Nephron (organoid): ENCODE measurements around the gene TIMM29.

Experiments used
- H3K27ac Mint-ChIP-seq, 3 experiments: 2 replicates each; pipeline ENCODE4 v1.8.0; 2020; ENCODE audit warnings: mixed read lengths in 3 of 3, mild to moderate bottlenecking in 2 of 3, moderate library complexity in 1 of 3
- H3K27me3 Mint-ChIP-seq: 2 replicates; pipeline ENCODE4 v1.8.0; 2021; ENCODE audit warnings: low read depth, mild to moderate bottlenecking, moderate library complexity, mixed read lengths
- H3K36me3 Mint-ChIP-seq: 2 replicates; pipeline ENCODE4 v1.8.0; 2020; ENCODE audit warnings: low read depth, mixed read lengths
- H3K4me1 Mint-ChIP-seq: 2 replicates; pipeline ENCODE4 v1.8.0; 2020; ENCODE audit warnings: mixed read lengths
- H3K4me3 Mint-ChIP-seq, 3 experiments: 2 replicates each; pipeline ENCODE4 v1.8.0; 2020; ENCODE audit warnings: mild to moderate bottlenecking in 3 of 3, mixed read lengths in 3 of 3, moderate library complexity in 2 of 3
- H3K9me3 Mint-ChIP-seq: 2 replicates; pipeline ENCODE4 v1.8.0; 2020; ENCODE audit warnings: mixed read lengths
- TF ChIP-seq, protein P1 (sequence below), 3 experiments: fragments of 200-600 bp; sonication (generic); IDR thresholded peaks; one replicate each; pipeline ENCODE4 v1.5.0; 2021; ENCODE audit warnings: antibody characterized with exemption in 3 of 3; ENCODE audit not compliant: unreplicated experiment in 3 of 3

The TIMM29 gene

DNA sequence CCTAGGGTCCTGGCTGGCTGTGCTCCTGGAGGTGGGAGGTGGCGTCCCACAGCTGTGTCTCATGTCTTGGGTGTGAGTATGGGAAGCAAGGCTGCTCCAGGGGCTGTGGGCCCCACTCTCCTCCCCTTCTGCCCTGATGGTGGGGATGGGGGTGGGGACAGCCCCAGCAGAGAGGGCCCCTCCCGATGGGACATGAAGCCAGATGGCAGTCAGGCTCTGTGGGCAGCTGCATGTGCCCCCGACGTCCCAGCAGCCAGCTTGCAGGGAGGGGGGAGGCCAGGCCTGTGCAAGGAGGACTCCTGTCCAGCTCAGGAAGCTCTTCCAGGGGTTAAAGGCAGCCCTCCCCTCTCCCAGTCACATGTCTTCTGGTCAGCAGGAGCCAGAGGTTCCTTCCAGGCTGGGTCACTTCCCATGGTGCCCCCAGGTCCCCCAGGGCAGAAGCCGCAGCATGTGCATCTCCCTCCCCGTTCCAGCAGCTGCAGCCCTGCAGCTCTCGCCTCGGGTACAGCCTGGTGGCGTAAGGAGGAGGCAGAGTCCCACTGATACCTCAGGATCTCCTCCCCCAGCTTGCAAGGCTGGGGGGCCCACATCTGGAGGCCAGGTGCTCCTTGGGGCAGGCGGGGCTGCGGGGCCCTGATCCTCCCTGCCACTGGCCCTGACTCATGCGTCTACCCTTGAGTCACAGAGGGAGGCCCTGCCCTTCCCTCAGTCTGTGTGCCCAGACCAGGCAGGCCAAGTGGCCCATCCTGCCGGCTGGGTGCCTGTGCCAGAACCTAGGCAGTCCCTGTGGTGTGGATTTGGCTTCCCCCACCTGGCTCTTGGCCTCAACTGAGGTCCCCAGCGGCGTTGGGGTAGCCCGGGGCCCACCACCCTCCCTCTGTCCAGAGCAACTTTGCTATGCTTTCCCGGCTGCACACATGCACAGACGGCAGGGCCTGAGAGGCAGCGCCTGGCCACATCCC lies 13.2 kb upstream of the TIMM29 start:
- Mint-ChIP-seq H3K4me3 (no peak overlapping the region), H3K27ac (no peak overlapping the region), H3K36me3 (peaks cover 19% of the 10 kb centered on the region), H3K9me3 (no peaks in the 10 kb centered on the region), H3K4me1 (no peaks in the 10 kb centered on the region), H3K27me3 (no peaks in the 10 kb centered on the region)
- TF ChIP-seq, protein P1, sequence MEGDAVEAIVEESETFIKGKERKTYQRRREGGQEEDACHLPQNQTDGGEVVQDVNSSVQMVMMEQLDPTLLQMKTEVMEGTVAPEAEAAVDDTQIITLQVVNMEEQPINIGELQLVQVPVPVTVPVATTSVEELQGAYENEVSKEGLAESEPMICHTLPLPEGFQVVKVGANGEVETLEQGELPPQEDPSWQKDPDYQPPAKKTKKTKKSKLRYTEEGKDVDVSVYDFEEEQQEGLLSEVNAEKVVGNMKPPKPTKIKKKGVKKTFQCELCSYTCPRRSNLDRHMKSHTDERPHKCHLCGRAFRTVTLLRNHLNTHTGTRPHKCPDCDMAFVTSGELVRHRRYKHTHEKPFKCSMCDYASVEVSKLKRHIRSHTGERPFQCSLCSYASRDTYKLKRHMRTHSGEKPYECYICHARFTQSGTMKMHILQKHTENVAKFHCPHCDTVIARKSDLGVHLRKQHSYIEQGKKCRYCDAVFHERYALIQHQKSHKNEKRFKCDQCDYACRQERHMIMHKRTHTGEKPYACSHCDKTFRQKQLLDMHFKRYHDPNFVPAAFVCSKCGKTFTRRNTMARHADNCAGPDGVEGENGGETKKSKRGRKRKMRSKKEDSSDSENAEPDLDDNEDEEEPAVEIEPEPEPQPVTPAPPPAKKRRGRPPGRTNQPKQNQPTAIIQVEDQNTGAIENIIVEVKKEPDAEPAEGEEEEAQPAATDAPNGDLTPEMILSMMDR (IDR thresholded peaks at IDR 0.05; ENCODE audit: unreplicated experiment in 3 of 3) = no peak

DNA sequence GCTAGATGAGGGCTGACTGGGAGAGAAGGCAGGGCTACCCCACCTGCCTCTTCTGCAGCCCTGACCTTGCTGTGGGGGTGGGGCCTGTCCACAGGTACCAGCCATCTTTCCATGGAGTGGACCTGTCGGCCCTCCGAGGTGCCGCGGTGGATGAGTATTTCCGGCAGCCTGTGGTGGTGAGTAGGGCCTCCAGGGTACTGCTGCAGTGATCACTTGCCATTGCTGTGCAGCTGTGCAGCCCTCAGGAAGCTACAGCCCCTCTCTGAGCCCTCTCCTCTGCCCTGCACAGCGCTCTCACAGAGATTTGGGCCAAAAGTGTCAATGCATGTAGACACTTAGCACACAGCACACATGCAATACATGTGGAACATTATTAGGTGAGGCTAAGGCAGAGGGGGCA lies 12.0 kb upstream of the TIMM29 start:
- Mint-ChIP-seq H3K4me1 (no peaks in the 10 kb centered on the region), H3K27me3 (no peaks in the 10 kb centered on the region), H3K9me3 (no peaks in the 10 kb centered on the region), H3K36me3 (peaks cover 19% of the 10 kb centered on the region), H3K27ac (no peak overlapping the region), H3K4me3 (no peak overlapping the region)
- TF ChIP-seq, protein P1 (IDR thresholded peaks at IDR 0.05; ENCODE audit: unreplicated experiment in 3 of 3) = no peak

DNA sequence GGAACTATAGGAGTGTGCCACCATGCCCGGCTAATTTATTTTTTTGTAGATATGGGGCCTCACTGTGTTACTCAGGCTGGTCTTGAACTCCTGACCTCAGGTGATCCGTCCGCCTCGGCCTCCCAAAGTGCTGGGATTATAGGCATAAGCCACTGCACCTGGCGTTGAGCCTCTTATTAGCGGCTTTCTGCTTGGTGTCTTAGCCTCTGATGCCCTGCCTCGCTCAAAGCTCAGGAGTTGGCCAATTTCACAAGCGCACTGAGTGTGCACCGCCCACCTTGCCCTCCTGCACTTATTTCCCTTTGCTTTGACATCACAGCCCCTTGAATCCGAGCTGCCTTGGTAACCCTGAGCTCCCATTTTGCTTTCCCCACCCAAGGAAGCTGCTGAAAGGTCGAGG lies 10.3 kb upstream of the TIMM29 start:
- H3K9me3 Mint-ChIP-seq = no peaks in the 10 kb centered on the region
- H3K27me3 Mint-ChIP-seq = no peaks in the 10 kb centered on the region
- TF ChIP-seq, protein P1 (IDR thresholded peaks at IDR 0.05; ENCODE audit: unreplicated experiment in 3 of 3) = no peak
- no peak overlapping the region for H3K4me3 Mint-ChIP-seq
- H3K36me3 Mint-ChIP-seq = peaks cover 22% of the 10 kb centered on the region
- no peaks in the 10 kb centered on the region for H3K4me1 Mint-ChIP-seq
- no peak overlapping the region for H3K27ac Mint-ChIP-seq

DNA sequence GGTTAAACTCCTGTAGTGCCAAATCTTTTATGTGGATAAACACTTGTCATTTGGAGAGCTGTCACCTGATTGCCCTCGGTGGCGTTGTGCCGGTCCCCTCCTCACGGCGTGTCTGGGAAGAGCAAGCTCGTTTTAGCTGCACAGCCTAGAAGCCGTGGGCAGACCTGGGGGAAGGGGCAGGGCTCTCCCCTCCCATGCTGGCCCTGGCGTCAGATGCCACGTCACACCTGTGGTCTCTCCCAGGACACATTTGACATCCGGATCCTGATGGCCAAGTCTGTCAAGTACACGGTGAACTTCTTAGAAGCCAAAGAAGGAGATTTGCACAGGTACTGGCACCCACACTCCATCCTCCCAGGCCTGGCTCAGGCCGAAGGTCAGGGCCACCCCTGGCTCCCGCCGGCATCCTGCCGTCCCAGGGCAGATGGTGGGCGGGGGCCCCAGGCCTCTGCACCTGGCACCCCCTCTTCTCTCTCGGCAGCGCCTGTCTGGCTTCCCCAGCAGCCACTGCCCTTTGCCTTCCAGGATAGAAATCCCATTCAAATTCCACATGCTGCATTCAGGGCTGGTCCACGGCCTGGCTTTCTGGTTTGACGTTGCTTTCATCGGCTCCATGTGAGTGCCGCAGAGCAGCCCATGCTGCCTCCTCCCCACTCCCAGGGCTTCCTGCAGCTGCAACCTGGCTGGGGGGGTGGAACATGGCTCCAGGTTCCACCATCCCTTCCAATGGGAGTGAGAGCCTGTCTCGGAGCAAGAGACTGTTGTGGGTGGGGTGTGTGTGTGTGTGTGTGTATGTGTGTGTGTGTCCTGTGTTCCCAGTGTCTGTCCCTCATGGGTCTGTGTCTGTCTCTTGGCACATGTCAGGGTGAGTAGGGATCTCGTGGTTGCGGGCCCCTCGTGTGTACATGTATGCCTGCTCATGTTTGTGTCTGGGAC lies 9.0 kb upstream of the TIMM29 start:
- H3K27ac Mint-ChIP-seq = no peak overlapping the region

DNA sequence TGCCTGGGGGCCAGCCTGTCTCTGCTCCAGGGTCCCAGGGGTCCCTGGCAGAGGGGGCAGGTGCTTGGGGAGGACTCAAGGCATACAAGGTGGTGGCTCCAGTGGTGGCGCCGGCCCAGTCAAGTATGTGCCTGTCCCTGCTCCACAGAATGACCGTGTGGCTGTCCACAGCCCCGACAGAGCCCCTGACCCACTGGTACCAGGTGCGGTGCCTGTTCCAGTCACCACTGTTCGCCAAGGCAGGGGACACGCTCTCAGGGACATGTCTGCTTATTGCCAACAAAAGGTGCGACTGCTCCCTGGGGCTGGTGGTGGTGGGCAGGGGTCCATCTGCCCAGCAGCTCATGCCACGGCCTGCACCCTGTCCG lies 8.3 kb upstream of the TIMM29 start:
- Mint-ChIP-seq H3K27ac (no peak overlapping the region), H3K36me3 (peaks cover 28% of the 10 kb centered on the region), H3K27me3 (no peaks in the 10 kb centered on the region), H3K4me1 (no peaks in the 10 kb centered on the region), H3K9me3 (no peaks in the 10 kb centered on the region), H3K4me3 (no peak overlapping the region)
- TF ChIP-seq, protein P1 (IDR thresholded peaks at IDR 0.05; ENCODE audit: unreplicated experiment in 3 of 3) = no peak

More for the DNA sequence above, 9.0 kb upstream of the TIMM29 start:
- H3K36me3 Mint-ChIP-seq = peaks cover 27% of the 10 kb centered on the region
- no peak overlapping the region for H3K4me3 Mint-ChIP-seq
- TF ChIP-seq, protein P1 (IDR thresholded peaks at IDR 0.05; ENCODE audit: unreplicated experiment in 3 of 3) = no peak
- no peaks in the 10 kb centered on the region for H3K4me1 Mint-ChIP-seq
- H3K27me3 Mint-ChIP-seq = no peaks in the 10 kb centered on the region
- H3K9me3 Mint-ChIP-seq = no peaks in the 10 kb centered on the region
